SU-DHL-6 (cell line): Measurements from ENCODE around the gene CLTC.

Experiments used
- EZH2phosphoT487 ChIP-seq: fragments of 200-600 bp; sonication (generic), shearing (Covaris generic); conservative IDR thresholded peaks from 2 replicates; pipeline ENCODE4 v1.6.1; 2018; ENCODE audit warnings: mild to moderate bottlenecking, antibody characterized with exemption, low read length, moderate library complexity, mixed read lengths
- TF ChIP-seq, protein P1 (sequence below): fragments of 200-600 bp; sonication (generic); IDR thresholded peaks from one replicate; pipeline ENCODE4 v1.5.1; 2017; ENCODE audit warnings: antibody characterized with exemption, mild to moderate bottlenecking, low read length, moderate library complexity; ENCODE audit not compliant: insufficient read depth, poor library complexity, severe bottlenecking

GRCh38 chr17:59642565-59642964 is 22.9 kb downstream of the CLTC start:
- TF ChIP-seq, protein P1, sequence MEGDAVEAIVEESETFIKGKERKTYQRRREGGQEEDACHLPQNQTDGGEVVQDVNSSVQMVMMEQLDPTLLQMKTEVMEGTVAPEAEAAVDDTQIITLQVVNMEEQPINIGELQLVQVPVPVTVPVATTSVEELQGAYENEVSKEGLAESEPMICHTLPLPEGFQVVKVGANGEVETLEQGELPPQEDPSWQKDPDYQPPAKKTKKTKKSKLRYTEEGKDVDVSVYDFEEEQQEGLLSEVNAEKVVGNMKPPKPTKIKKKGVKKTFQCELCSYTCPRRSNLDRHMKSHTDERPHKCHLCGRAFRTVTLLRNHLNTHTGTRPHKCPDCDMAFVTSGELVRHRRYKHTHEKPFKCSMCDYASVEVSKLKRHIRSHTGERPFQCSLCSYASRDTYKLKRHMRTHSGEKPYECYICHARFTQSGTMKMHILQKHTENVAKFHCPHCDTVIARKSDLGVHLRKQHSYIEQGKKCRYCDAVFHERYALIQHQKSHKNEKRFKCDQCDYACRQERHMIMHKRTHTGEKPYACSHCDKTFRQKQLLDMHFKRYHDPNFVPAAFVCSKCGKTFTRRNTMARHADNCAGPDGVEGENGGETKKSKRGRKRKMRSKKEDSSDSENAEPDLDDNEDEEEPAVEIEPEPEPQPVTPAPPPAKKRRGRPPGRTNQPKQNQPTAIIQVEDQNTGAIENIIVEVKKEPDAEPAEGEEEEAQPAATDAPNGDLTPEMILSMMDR, result no peak
- no peak for TF ChIP-seq EZH2phosphoT487
